Measurements from ENCODE around the gene CRMP1.
"Not testable (repeated sequence)": the region's sequence is repeated elsewhere in the genome, so short reads cannot be mapped to it uniquely, and the experiment has no call there.

The CRMP1 gene

GRCh38 chr4:5887361-5888221 is 5.3 kb downstream of the CRMP1 start:
- no peak for DNase-seq

GRCh38 chr4:5887011-5887360 is 5.9 kb downstream of the CRMP1 start:
- no peak for DNase-seq

GRCh38 chr4:5885733-5886132 is 7.2 kb downstream of the CRMP1 start:
- DNase-seq = no peak

GRCh38 chr4:5884796-5885195 is 8.1 kb downstream of the CRMP1 start:
- no peak for DNase-seq

GRCh38 chr4:5883916-5884315 is 9.0 kb downstream of the CRMP1 start:
- DNase-seq = no peak

- no peak for DNase-seq
Observed at GRCh38 chr4:5882947-5883346, 9.9 kb downstream of the CRMP1 start.

- no peak for DNase-seq
Observed at GRCh38 chr4:5881340-5881739, 11.5 kb downstream of the CRMP1 start.

- no peak for DNase-seq
Observed at GRCh38 chr4:5878359-5878758, 14.5 kb downstream of the CRMP1 start.

- DNase-seq = no peak
Observed at GRCh38 chr4:5877392-5877791, 15.5 kb downstream of the CRMP1 start.

- no peak for DNase-seq
Observed at GRCh38 chr4:5874811-5875449, 18.0 kb downstream of the CRMP1 start.

- no peak for DNase-seq
Observed at GRCh38 chr4:5870701-5871100, 22.2 kb downstream of the CRMP1 start.

GRCh38 chr4:5869966-5870619 is 22.8 kb downstream of the CRMP1 start:
- no peak for DNase-seq

- DNase-seq = no peak
Observed at GRCh38 chr4:5867866-5868265, 25.0 kb downstream of the CRMP1 start.

GRCh38 chr4:5866841-5867813 is 25.8 kb downstream of the CRMP1 start:
- DNase-seq = no peak

- DNase-seq = no peak
Observed at GRCh38 chr4:5865896-5866599, 26.8 kb downstream of the CRMP1 start.

GRCh38 chr4:5863461-5864113 is 29.3 kb downstream of the CRMP1 start:
- no peak for DNase-seq

GRCh38 chr4:5858020-5858769 is 34.7 kb downstream of the CRMP1 start:
- DNase-seq = no peak

- DNase-seq = no peak
Observed at GRCh38 chr4:5857199-5857598, 35.7 kb downstream of the CRMP1 start.

GRCh38 chr4:5856362-5856761 is 36.5 kb downstream of the CRMP1 start:
- not testable (repeated sequence) for DNase-seq

- DNase-seq = no peak
Observed at GRCh38 chr4:5854929-5855328, 38.0 kb downstream of the CRMP1 start.

Data from activated effector memory CD4-positive, alpha-beta T cell treated with Interleukin-2 at 50 U/mL for 16 hours (primary cell).